Ovary (tissue), 3 donors: ENCODE measurements around the gene GPD2.

ENCODE experiments used
- EP300 ChIP-seq: sonication (generic); formaldehyde crosslinking; IDR thresholded peaks from one replicate; pipeline ENCODE4 v1.6.1; 2017; ENCODE audit warnings: antibody characterized with exemption
- POLR2A ChIP-seq: fragments of 450-650 bp; IDR thresholded peaks from one replicate; pipeline ENCODE4 v1.6.1; 2017; ENCODE audit warnings: antibody characterized with exemption, mild to moderate bottlenecking, moderate library complexity
- TF ChIP-seq, protein P1 (sequence below), 3 donors: fragments of 450-650 bp in 2 of 3; fragments of 200-600 bp in 1 of 3; IDR thresholded peaks; one replicate each; pipeline versions ENCODE4 v1.5.1 to v1.8.0; 2016 to 2022; ENCODE audit warnings: antibody characterized with exemption in 3 of 3, mild to moderate bottlenecking in 1 of 3
- donor health status: DM: no; HTN: no; CAD: no.

DNA sequence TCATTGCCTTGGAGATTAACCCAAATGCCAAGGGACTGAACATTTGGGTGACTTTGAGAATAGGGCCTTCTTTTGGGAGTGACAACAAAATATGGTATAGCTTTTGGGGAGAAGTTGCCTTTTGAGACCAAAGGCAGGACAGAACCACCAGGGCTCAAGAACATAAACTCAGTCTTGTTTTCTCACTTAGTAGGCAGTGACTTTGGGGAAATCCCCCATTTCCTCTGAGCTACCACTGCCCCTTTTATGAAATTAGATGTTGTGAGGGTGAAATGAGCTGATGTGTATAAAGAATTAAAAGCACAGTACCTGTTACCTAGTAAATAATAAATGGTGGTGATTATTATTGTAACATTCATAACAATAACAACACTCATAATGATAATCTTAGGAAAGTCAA lies 36.5 kb downstream of the GPD2 start:
- no peak for TF ChIP-seq POLR2A
- TF ChIP-seq, protein P1, sequence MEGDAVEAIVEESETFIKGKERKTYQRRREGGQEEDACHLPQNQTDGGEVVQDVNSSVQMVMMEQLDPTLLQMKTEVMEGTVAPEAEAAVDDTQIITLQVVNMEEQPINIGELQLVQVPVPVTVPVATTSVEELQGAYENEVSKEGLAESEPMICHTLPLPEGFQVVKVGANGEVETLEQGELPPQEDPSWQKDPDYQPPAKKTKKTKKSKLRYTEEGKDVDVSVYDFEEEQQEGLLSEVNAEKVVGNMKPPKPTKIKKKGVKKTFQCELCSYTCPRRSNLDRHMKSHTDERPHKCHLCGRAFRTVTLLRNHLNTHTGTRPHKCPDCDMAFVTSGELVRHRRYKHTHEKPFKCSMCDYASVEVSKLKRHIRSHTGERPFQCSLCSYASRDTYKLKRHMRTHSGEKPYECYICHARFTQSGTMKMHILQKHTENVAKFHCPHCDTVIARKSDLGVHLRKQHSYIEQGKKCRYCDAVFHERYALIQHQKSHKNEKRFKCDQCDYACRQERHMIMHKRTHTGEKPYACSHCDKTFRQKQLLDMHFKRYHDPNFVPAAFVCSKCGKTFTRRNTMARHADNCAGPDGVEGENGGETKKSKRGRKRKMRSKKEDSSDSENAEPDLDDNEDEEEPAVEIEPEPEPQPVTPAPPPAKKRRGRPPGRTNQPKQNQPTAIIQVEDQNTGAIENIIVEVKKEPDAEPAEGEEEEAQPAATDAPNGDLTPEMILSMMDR (IDR thresholded peaks at IDR 0.05): no peak
- TF ChIP-seq EP300: no peak
